KOPT-K1 (cell line): ENCODE results near the gene OR7A5.
"Not testable (repeated sequence)": the region's sequence is repeated elsewhere in the genome, so short reads cannot be mapped to it uniquely, and the experiment has no call there.

Source experiments
- H3K27ac ChIP-seq: fragments of 200-600 bp; sonication (generic); 2 replicates; pipeline ENCODE4 v1.5.1; 2016; ENCODE audit warnings: antibody characterized with exemption, mild to moderate bottlenecking, low read depth, low read length; ENCODE audit not compliant: poor library complexity, severe bottlenecking
- H3K36me3 ChIP-seq: fragments of 200-600 bp; sonication (generic); 2 replicates; pipeline ENCODE4 v1.5.1; 2017; ENCODE audit warnings: antibody characterized with exemption, mild to moderate bottlenecking, low read length, moderate library complexity; ENCODE audit not compliant: insufficient read depth
- H3K9me3 ChIP-seq: fragments of 200-600 bp; sonication (generic); 2 replicates; pipeline ENCODE4 v1.5.1; 2017; ENCODE audit warnings: antibody characterized with exemption, low read length, mild to moderate bottlenecking; ENCODE audit not compliant: insufficient read depth, poor library complexity, severe bottlenecking

OR7A5 gene

GRCh38 chr19:14804765-14805164, 30.2 kb downstream of the OR7A5 start:
- H3K9me3 ChIP-seq, result no peaks in the 10 kb centered on the region
- no peak overlapping the region for H3K27ac ChIP-seq
- H3K36me3 ChIP-seq, result no peaks in the 10 kb centered on the region

- Histone ChIP-seq H3K27ac (no peak overlapping the region), H3K36me3 (no peaks in the 10 kb centered on the region), H3K9me3 (no peaks in the 10 kb centered on the region)
These were observed 36.2 kb downstream of the OR7A5 start for GRCh38 chr19:14798760-14799159.

- Histone ChIP-seq H3K36me3 (no peaks in the 10 kb centered on the region), H3K9me3 (no peaks in the 10 kb centered on the region), H3K27ac (no peak overlapping the region)
These were observed 39.0 kb downstream of the OR7A5 start for GRCh38 chr19:14796021-14796420.

GRCh38 chr19:14795078-14795721, 39.8 kb downstream of the OR7A5 start:
- no peaks in the 10 kb centered on the region for H3K9me3 ChIP-seq
- H3K36me3 ChIP-seq, result no peaks in the 10 kb centered on the region
- H3K27ac ChIP-seq, result no peak overlapping the region

GRCh38 chr19:14792250-14792649, 42.7 kb downstream of the OR7A5 start:
- not testable (repeated sequence) for H3K36me3 ChIP-seq, H3K9me3 ChIP-seq

GRCh38 chr19:14786421-14786851, 48.5 kb downstream of the OR7A5 start:
- H3K9me3 ChIP-seq, result no peaks in the 10 kb centered on the region
- no peaks in the 10 kb centered on the region for H3K36me3 ChIP-seq
- no peak overlapping the region for H3K27ac ChIP-seq

More at GRCh38 chr19:14792250-14792649, 42.7 kb downstream of the OR7A5 start:
- H3K27ac ChIP-seq, result not testable (repeated sequence)

- H3K27ac ChIP-seq, H3K9me3 ChIP-seq, H3K36me3 ChIP-seq: not testable (repeated sequence)
These were observed 49.7 kb downstream of the OR7A5 start for GRCh38 chr19:14785102-14785793.

- not testable (repeated sequence) for H3K36me3 ChIP-seq, H3K9me3 ChIP-seq, H3K27ac ChIP-seq
These were observed 50.3 kb downstream of the OR7A5 start for GRCh38 chr19:14784730-14785101.

- H3K27ac ChIP-seq, H3K36me3 ChIP-seq, H3K9me3 ChIP-seq: not testable (repeated sequence)
These were observed 51.5 kb downstream of the OR7A5 start for GRCh38 chr19:14783410-14783998.

GRCh38 chr19:14782626-14783409, 52.2 kb downstream of the OR7A5 start:
- no peaks in the 10 kb centered on the region for H3K9me3 ChIP-seq
- no peak overlapping the region for H3K27ac ChIP-seq
- no peaks in the 10 kb centered on the region for H3K36me3 ChIP-seq

GRCh38 chr19:14781713-14782536, 53.1 kb downstream of the OR7A5 start:
- H3K9me3 ChIP-seq, H3K36me3 ChIP-seq, H3K27ac ChIP-seq: not testable (repeated sequence)

GRCh38 chr19:14780622-14781225, 54.3 kb downstream of the OR7A5 start:
- H3K9me3 ChIP-seq, H3K36me3 ChIP-seq, H3K27ac ChIP-seq: not testable (repeated sequence)

GRCh38 chr19:14779151-14779550, 55.8 kb downstream of the OR7A5 start:
- Histone ChIP-seq H3K27ac (no peak overlapping the region), H3K9me3 (no peaks in the 10 kb centered on the region), H3K36me3 (no peaks in the 10 kb centered on the region)

GRCh38 chr19:14778110-14778845, 56.7 kb downstream of the OR7A5 start, which contains the start of gene ADGRE2:
ADGRE2 (minus strand) TSS chr19:14778560; CDS start chr19:14776756, 1,804 bp downstream.
- not testable (repeated sequence) for H3K9me3 ChIP-seq, H3K27ac ChIP-seq, H3K36me3 ChIP-seq
